Left renal cortex interstitium (tissue), 4 donors: ENCODE data around the gene HNRNPDL. TPM values are rescaled to one million over a fixed set of nuclear protein-coding genes. Genes with fewer than 3 reads are reported as not detected.
A peak's percentile ranks its signal among the peaks of the same experiment; 100 is the strongest.
"Not testable (repeated sequence)": the region's sequence is repeated elsewhere in the genome, so short reads cannot be mapped to it uniquely, and the experiment has no call there.

Experiments
- DNase-seq, 4 donors: peaks; one replicate each; pipeline ENCODE4 v3.0.0-alpha.2; 2013; ENCODE audit warnings: low read depth in 4 of 4, low spot score in 2 of 4, missing footprints in 1 of 4
- polyA plus RNA-seq, 4 donors: library from polyadenylated mRNA; unstranded; fragments of 120-200 nt; gene quantifications; one replicate each; pipeline ENCODE4 v1.2.1, GENCODE V29; 2013; ENCODE audit not compliant: insufficient read length in 4 of 4

HNRNPDL gene
- polyA plus RNA-seq, 4 donors: 520 to 644 (median 577) TPM

GRCh38 chr4:82390061-82390460 is 40.2 kb downstream of the HNRNPDL start:
- not testable (repeated sequence) for DNase-seq

DNA sequence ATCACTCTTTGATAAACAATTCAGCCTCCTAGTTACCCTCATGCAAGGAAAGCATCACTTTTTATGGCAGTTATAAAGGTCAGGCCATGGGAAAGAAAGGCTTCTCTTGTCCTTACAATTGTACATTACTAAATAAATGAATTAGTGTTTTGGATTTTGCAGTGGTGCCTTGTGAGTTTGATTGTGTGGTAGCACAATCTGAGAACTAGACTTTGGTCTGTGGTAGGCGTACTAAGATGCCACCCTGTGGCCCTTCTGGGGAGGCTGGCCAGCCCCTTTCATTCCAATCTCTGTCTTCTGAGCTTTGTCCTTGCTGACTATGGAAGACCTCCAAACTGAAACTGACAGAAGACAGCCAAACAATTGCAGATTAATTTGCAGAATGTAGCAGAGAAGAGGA is 41.9 kb downstream of the HNRNPDL start:
- DNase-seq: no peak

DNA sequence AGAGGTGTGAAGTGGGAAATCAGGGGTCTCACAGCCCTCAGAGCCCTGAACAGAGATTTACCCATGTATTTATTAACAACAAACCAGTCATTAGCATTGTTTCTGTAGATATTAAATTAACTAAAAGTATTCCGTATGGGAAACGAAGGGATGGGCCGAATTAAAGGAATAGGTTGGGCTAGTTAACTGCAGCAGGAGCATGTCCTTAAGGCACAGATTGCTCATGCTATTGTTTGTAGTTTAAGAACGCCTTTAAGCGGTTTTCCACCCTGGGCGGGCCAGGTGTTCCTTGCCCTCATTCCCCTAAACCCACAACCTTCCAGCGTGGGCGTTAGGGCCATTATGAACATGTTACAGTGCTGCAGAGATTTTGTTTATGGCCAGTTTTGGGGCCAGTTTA is 44.0 kb downstream of the HNRNPDL start:
- not testable (repeated sequence) for DNase-seq

GRCh38 chr4:82382751-82383150 is 47.5 kb downstream of the HNRNPDL start:
- DNase-seq: no peak

DNA sequence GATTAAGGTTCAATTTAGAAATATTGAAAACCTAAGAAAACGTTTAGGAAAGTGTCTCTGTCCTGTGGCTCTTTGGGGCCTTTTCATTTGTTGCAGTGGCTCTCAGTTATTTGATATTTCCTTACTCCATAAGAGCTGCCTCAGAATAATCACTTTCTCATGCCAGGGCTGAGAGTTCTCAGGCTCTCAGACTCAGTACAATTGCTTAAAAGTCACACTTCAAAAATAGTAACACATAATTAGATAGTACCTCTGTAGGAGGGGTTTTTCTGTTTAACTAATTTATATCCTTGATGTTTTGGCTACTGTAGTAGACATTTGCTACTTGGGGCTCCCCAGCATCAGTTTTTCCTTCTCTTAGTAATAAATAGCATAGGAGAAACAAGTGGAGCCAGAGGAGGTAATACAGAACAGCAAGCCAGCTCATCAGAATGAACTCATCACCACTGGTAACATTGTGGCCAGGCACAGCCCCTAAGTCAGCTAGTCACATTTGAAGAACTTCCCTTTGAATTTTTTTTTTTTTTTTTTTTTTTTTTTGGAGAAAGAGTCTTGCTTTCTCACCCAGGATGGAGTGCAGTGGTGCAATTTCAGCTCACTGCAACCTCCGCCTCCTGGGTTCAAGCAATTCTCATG is 48.5 kb downstream of the HNRNPDL start:
- no peak for DNase-seq

GRCh38 chr4:82381235-82381634 is 49.0 kb downstream of the HNRNPDL start:
- DNase-seq: no peak

DNA sequence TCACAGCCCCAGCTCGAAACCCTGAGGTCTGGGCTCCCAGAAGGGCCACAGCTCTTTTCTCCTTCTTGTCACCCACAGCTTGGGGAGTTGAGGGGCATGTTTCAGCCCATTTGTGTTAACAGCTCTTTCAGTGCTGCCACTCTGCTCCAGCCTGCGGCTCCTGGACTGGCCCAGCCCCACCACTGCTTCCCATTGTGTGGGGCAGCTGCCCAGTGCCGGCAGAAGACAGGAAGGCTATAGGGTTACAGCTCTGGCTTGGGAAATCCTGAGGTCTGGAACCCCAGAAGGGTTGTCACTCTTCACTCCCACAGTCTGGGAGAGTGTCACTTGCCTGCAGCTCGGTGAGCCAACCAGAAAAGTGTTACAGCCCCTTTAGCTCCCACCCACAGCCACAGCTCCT is 49.4 kb downstream of the HNRNPDL start:
- DNase-seq: no peak

DNA sequence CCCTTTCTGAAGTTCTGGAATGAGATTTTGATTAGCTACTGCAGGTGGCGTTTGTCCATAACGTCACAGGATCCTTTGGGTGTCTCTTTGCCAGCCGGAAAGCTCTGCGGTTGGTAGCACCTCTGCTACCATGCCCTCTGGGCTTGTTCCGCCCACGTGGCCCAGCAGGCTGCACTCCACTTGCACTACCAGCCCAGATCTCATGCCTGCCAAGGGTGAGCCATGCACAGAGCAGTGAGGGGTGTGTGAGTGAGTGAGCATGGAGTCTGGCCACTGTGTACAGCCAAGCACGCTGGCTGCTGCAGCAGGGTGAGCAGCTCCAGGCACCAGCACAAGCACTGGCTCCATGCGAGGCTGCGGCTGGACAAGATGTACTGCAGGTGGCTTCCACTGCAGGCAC is 49.9 kb downstream of the HNRNPDL start:
- no peak for DNase-seq

DNA sequence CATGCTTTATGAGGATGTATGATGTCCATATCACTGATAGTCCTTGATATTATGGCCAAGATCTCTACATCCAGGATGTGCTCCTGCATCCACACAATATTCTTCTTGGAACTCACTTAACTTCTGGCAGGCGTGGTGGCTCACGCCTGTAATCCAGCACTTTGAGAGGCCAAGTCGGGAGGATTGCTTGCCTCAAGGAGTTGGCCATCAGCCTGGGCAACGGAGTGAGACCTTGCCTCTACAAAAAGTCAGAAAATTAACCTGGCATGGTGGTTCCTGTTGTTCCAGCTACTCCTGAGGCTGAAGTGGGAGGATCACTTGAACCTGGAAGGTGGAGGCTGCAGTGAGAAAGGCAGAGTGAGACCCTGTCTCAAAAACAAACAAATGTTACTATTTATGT is 54.2 kb downstream of the HNRNPDL start:
- DNase-seq: no peak

DNA sequence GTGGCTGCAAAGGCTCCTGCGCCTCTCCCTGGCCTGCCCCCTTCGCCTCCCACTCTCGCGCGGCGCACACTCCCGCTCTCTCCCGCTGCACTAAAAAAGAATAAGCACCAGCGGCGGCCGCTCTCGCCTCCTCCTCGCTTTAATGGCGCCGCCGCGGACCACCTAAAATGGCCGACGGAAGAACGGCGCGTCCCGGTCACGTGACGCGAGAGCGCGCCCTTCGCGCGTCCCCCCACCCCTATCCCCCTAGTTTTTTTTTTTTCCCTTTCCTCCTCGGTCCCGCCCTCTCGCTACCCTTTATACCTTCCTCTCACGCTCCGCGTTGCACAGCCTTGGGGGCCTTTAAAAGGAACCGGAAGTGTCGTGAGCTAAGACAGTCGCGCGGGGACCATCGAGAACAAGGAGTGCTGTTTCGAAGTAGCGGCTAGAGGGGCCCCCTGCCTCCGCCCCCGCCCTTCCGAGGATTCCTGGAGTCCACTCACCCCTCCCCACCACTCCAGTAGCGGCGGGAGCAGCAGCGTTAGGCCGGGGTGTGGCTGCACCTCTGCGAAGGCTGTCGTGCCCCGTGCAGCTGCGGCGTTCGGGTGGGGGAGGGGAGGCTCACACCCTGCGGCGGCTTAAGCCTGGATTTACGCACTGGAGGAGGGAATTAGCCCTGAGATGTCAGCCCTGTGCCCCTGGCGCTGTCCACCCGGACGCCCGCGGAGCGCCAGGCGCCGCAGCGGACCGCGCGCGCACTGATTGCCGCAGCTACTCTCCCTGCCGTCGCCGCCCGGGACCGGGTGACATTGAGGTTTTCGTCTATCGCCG is 56.2 kb downstream of the HNRNPDL start, which contains the start of gene HNRNPD:
Gene HNRNPD (minus strand): TSS at position 176 of the 810 bp plus-strand sequence. CDS start 313 bp downstream, outside the sequence.
- peak; percentile 96 to 99 (median 98) for DNase-seq

DNA sequence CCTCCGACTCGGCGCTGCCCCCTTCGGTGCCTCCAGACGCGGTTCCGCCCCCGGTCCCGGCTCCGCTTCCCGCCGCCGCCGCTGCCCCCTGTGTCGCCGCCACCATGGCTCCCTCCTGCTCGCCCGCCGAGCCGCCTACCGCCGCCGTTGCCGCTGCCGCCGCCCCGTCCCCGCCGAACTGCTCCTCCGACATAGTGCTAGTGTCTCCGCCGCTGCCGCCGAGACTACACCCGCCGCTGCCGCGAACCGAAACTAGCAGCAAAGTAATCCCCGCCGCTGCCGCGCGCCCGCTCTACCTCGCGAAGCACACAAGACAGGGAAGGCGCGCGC is 56.8 kb downstream of the HNRNPDL start:
- no peak for DNase-seq

Other genes with a start within 250 kb of the HNRNPDL start
- 100 to 1,000 TPM; 486 to 601 (median 524) TPM for gene HNRNPD, start 56.5 kb downstream of the HNRNPDL start, polyA plus RNA-seq
- 10 to 100 TPM; 59.4 to 78.9 (median 69.9) TPM for gene ENOPH1, start 128 bp upstream of the HNRNPDL start, polyA plus RNA-seq
- gene TMEM150C, start 131.5 kb upstream of the HNRNPDL start, polyA plus RNA-seq: 10 to 100 TPM; 20.4 to 28.1 (median 26.9) TPM